SU-DHL-6 (cell line): ENCODE results near the gene C6orf62.

Source experiments
- CTCF ChIP-seq: fragments of 200-600 bp; sonication (generic); IDR thresholded peaks from one replicate; pipeline ENCODE4 v1.5.1; 2017; ENCODE audit warnings: antibody characterized with exemption, mild to moderate bottlenecking, low read length, moderate library complexity; ENCODE audit not compliant: insufficient read depth, poor library complexity, severe bottlenecking
- EZH2phosphoT487 ChIP-seq: fragments of 200-600 bp; sonication (generic), shearing (Covaris generic); conservative IDR thresholded peaks from 2 replicates; pipeline ENCODE4 v1.6.1; 2018; ENCODE audit warnings: mild to moderate bottlenecking, antibody characterized with exemption, low read length, moderate library complexity, mixed read lengths

DNA sequence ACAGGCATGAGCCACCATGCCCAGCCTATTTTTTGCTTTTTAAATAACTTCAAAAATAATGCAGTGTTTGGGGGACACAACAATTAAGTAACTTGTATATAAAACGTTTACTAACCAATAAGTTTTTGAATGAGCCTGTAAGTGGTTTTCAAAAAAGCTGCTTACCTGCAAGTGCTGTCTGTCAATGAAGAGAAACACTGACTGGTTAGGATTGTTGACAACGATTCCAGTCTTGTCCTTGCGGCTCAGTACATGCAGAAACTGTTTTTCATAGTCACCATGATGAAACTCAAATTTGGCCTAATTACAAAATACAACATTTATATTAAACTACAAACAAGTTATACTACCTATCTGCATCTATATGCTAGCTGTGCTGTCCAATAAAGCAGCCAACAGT is 10.3 kb downstream of the C6orf62 start:
- TF ChIP-seq CTCF (no peak), EZH2phosphoT487 (no peak)
